ENCODE measurements around the gene STRN3.

- TF ChIP-seq GATA2 (IDR thresholded peaks at IDR 0.05; ENCODE audit: low read depth, low read length) (no peak), GATA3 (IDR thresholded peaks at IDR 0.05; ENCODE audit: low read depth, low read length) (no peak)
These were observed 48.4 kb downstream of the STRN3 start for GRCh38 chr14:30977752-30978151.
